Endothelial cell of umbilical vein (primary cell): ENCODE measurements around the gene GALNT2. TPM values are rescaled to one million over a fixed set of nuclear protein-coding genes. Genes with fewer than 3 reads are reported as not detected.

ENCODE experiments used
- BruUV-seq: library from RNA; stranded (reverse); fragments of 400-500 nt; replicated peaks from 2 replicates; lab custom pipeline; 2021; lab: Mats Ljungman, UMichigan
- CTCF ChIA-PET: fragments of 300-600, 350-600 bp; sonication (Branson Sonifier 250); formaldehyde crosslinking; loops from one replicate; lab custom pipeline; 2021; ENCODE audit warnings: antibody characterized with exemption, inconsistent platforms; lab: Charles Lee
- POLR2A ChIA-PET: fragments of 300-600, 350-600 bp; sonication (Branson Sonifier 250); formaldehyde crosslinking; loops from one replicate; lab custom pipeline; 2021; ENCODE audit warnings: antibody characterized with exemption, inconsistent platforms; lab: Charles Lee
- DNase-seq: peaks from one replicate; pipeline ENCODE4 v3.0.0-alpha.2; 2011; ENCODE audit warnings: low read depth, low spot score
- FAIRE-seq: peaks from 2 replicates; lab custom pipeline; 2011; peaks lifted over from hg19 to GRCh38; lab: Jason Lieb, UNC
- H2AFZ ChIP-seq: 2 replicates; pipeline ENCODE4 v1.6.0; 2012; ENCODE audit warnings: low read depth, low read length, control low read depth, inconsistent platforms
- H3K27ac ChIP-seq: 2 replicates; pipeline ENCODE4 v1.5.1; 2011; ENCODE audit warnings: low read depth, mild to moderate bottlenecking, control low read depth, low read length, moderate library complexity; ENCODE audit not compliant: insufficient read depth
- H3K27me3 ChIP-seq, 2 experiments: 2 replicates each; pipeline versions ENCODE4 v1.6.0 to v1.6.1; 2011; ENCODE audit warnings: low read length in 2 of 2, mixed read lengths in 1 of 2; ENCODE audit not compliant: control insufficient read depth in 2 of 2, insufficient read depth in 2 of 2
- H3K36me3 ChIP-seq, 2 experiments: 2 replicates in 1 of 2; 3 replicates in 1 of 2; pipeline ENCODE4 v1.5.1; 2011; ENCODE audit warnings: low read length in 2 of 2, mild to moderate bottlenecking in 1 of 2, moderate library complexity in 1 of 2; ENCODE audit not compliant: control insufficient read depth in 2 of 2, insufficient read depth in 2 of 2; ENCODE audit errors: extremely low read depth in 1 of 2
- H3K4me1 ChIP-seq: 3 replicates; pipeline ENCODE4 v1.5.1; 2011; ENCODE audit warnings: mild to moderate bottlenecking, low read length; ENCODE audit not compliant: control insufficient read depth, insufficient read depth; ENCODE audit errors: extremely low read depth
- H3K4me2 ChIP-seq: 2 replicates; pipeline ENCODE4 v1.6.1; 2011; ENCODE audit warnings: low read length, control low read depth, mixed read lengths; ENCODE audit not compliant: insufficient read depth
- H3K4me3 ChIP-seq, 3 experiments: fragments of 200-600 bp in 1 of 3; sonication (generic), shearing (Covaris generic) in 1 of 3; replicated peaks in 1 of 3; 2 replicates each; pipeline ENCODE4 v1.5.1; 2011 to 2016; ENCODE audit warnings: control low read depth in 3 of 3, low read length in 3 of 3, mild to moderate bottlenecking in 2 of 3, inconsistent platforms in 1 of 3, low read depth in 1 of 3, moderate library complexity in 1 of 3; ENCODE audit not compliant: insufficient read depth in 1 of 3
- H3K79me2 ChIP-seq: 2 replicates; pipeline ENCODE4 v1.6.0; 2012; ENCODE audit warnings: low read length, inconsistent platforms; ENCODE audit not compliant: control insufficient read depth, insufficient read depth
- H3K9ac ChIP-seq: replicated peaks from 2 replicates; pipeline ENCODE3; 2011; ENCODE audit warnings: low read length, control low read depth; ENCODE audit not compliant: insufficient read depth; ENCODE audit errors: extremely low read depth
- H3K9me1 ChIP-seq: replicated peaks from 3 replicates; pipeline ENCODE4 v1.6.0; 2011; ENCODE audit warnings: mild to moderate bottlenecking, low read length; ENCODE audit not compliant: control insufficient read depth, insufficient read depth; ENCODE audit errors: extremely low read depth
- H3K9me3 ChIP-seq: replicated peaks from 2 replicates; pipeline ENCODE4 v1.5.1; 2012; ENCODE audit warnings: low read length, inconsistent platforms; ENCODE audit not compliant: control insufficient read depth, insufficient read depth
- H4K20me1 ChIP-seq: replicated peaks from 2 replicates; pipeline ENCODE3; 2011; ENCODE audit warnings: mild to moderate bottlenecking, low read length; ENCODE audit not compliant: control insufficient read depth, insufficient read depth; ENCODE audit errors: extremely low read depth
- EZH2 ChIP-seq: IDR thresholded peaks from 2 replicates; pipeline ENCODE4 v1.6.1; 2012; ENCODE audit warnings: borderline replicate concordance, low read depth, mild to moderate bottlenecking, moderate library complexity, low read length, inconsistent platforms; ENCODE audit not compliant: severe bottlenecking
- FOS ChIP-seq: IDR thresholded peaks from 2 replicates; pipeline ENCODE4 v1.6.1; 2011; ENCODE audit warnings: mild to moderate bottlenecking, low read length, moderate library complexity, borderline replicate concordance; ENCODE audit not compliant: insufficient read depth
- GATA2 ChIP-seq: IDR thresholded peaks from 2 replicates; pipeline ENCODE4 v1.7.0; 2011; ENCODE audit warnings: low read depth, mild to moderate bottlenecking, moderate library complexity, mixed read lengths, low read length; ENCODE audit not compliant: insufficient read length, insufficient read depth
- JUN ChIP-seq: IDR thresholded peaks from 2 replicates; pipeline ENCODE4 v1.6.1; 2011; ENCODE audit warnings: borderline replicate concordance, low read depth; ENCODE audit not compliant: insufficient read length, insufficient read depth
- MYC ChIP-seq: IDR thresholded peaks from one replicate; pipeline ENCODE4 v1.6.1; 2011; ENCODE audit warnings: mild to moderate bottlenecking, low read depth, low read length
- POLR2A ChIP-seq: IDR thresholded peaks from 2 replicates; pipeline ENCODE4 v1.6.1; 2012; ENCODE audit warnings: low read depth, mild to moderate bottlenecking, control low read depth, low read length
- POLR2AphosphoS5 ChIP-seq: IDR thresholded peaks from 2 replicates; pipeline ENCODE4 v1.6.1; 2012; ENCODE audit warnings: low read depth, mild to moderate bottlenecking, control low read depth, low read length, moderate library complexity; ENCODE audit not compliant: insufficient read depth
- dilution Hi-C: fragments of 300-500 bp; cut with MboI; formaldehyde crosslinking; loops from one replicate; pipeline ENCODE4 v1.15.0; 2019; ENCODE audit warnings: low sequenced_read_pairs; ENCODE audit not compliant: extremely low pct_ligation_motif_present
- intact Hi-C: fragments of 100-400 bp; cut with micrococcal nuclease; formaldehyde crosslinking; loops from one replicate; pipeline ENCODE4 v1.10.0; 2022
- polyA plus RNA-seq, 4 experiments: library from polyadenylated mRNA; depleted of rRNA in 3 of 4; stranded (reverse) in 3 of 4; unstranded in 1 of 4; fragments of >200 nt; gene quantifications; 2 replicates each; pipeline versions ENCODE4 v1.2.1 to v1.2.3, GENCODE V29; 2011 to 2012; ENCODE audit warnings: missing spikeins in 1 of 4
- total RNA-seq: library from RNA; stranded (reverse); gene quantifications from 2 replicates; pipeline ENCODE4 v1.2.3, GENCODE V29; 2021
- TF ChIP-seq, protein P1 (sequence below): IDR thresholded peaks from 2 replicates; pipeline ENCODE4 v1.6.1; 2011; ENCODE audit not compliant: insufficient read depth, insufficient read length
- TF ChIP-seq, protein P2 (sequence below), 2 donors: IDR thresholded peaks; 1 replicate in 1 of 2; 2 replicates in 1 of 2; pipeline ENCODE4 v1.5.1; 2011; ENCODE audit warnings: low read length in 2 of 2, mild to moderate bottlenecking in 2 of 2, moderate library complexity in 2 of 2, control low read depth in 1 of 2, inconsistent platforms in 1 of 2, low read depth in 1 of 2; ENCODE audit not compliant: insufficient read depth in 1 of 2; ENCODE audit errors: extremely low read depth in 1 of 2

The GALNT2 gene
- total and polyA plus RNA-seq, 2 donors (not counting 3 experiments of a cell fraction or from before 2014, with no cell fraction given) = 56.3 to 77.5 TPM

GRCh38 chr1:230171356-230172015 is 104.4 kb downstream of the GALNT2 start:
- H3K4me2 ChIP-seq = no peak overlapping the region

More at GRCh38 chr1:230171356-230172015, 104.4 kb downstream of the GALNT2 start:
- Histone ChIP-seq H3K9me1 (no peaks in the 10 kb centered on the region), H3K9ac (no peak overlapping the region), H3K79me2 (peaks cover 4% of the 10 kb centered on the region), H3K27me3 (no peaks in the 10 kb centered on the region), H4K20me1 (no peaks in the 10 kb centered on the region), H3K4me1 (no peaks in the 10 kb centered on the region), H3K36me3 (no peaks in the 10 kb centered on the region), H2AFZ (no peak overlapping the region), H3K9me3 (no peaks in the 10 kb centered on the region), H3K27ac (no peak overlapping the region), H3K4me3 (no peak overlapping the region)
- BruUV-seq = no TSS peak
- intact Hi-C loops = no loop called here
- TF ChIP-seq, protein P1, sequence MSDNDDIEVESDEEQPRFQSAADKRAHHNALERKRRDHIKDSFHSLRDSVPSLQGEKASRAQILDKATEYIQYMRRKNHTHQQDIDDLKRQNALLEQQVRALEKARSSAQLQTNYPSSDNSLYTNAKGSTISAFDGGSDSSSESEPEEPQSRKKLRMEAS = no peak
- no peak for TF ChIP-seq JUN
- TF ChIP-seq POLR2AphosphoS5 = no peak
- TF ChIP-seq MYC = no peak
- TF ChIP-seq, protein P2, sequence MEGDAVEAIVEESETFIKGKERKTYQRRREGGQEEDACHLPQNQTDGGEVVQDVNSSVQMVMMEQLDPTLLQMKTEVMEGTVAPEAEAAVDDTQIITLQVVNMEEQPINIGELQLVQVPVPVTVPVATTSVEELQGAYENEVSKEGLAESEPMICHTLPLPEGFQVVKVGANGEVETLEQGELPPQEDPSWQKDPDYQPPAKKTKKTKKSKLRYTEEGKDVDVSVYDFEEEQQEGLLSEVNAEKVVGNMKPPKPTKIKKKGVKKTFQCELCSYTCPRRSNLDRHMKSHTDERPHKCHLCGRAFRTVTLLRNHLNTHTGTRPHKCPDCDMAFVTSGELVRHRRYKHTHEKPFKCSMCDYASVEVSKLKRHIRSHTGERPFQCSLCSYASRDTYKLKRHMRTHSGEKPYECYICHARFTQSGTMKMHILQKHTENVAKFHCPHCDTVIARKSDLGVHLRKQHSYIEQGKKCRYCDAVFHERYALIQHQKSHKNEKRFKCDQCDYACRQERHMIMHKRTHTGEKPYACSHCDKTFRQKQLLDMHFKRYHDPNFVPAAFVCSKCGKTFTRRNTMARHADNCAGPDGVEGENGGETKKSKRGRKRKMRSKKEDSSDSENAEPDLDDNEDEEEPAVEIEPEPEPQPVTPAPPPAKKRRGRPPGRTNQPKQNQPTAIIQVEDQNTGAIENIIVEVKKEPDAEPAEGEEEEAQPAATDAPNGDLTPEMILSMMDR (IDR thresholded peaks at IDR 0.05; ENCODE audit: extremely low read depth in 1 of 2, insufficient read depth in 1 of 2, low read depth in 1 of 2, low read length in 2 of 2) = no peak
- TF ChIP-seq POLR2A = no peak
- no peak for TF ChIP-seq FOS
- no peak for TF ChIP-seq GATA2
- no peak for TF ChIP-seq EZH2
- DNase-seq (no peak), FAIRE-seq (no peak)
- dilution Hi-C loops = no loop called here
- CTCF ChIA-PET = no interaction called here
- POLR2A ChIA-PET = no interaction called here
